GM12801 (cell line): ENCODE data around the gene RPP21.

ENCODE experiments used
- CTCF ChIP-seq: IDR thresholded peaks from one replicate; pipeline ENCODE4 v1.5.1; 2011; ENCODE audit warnings: control low read depth; ENCODE audit not compliant: insufficient read length; ENCODE audit errors: extremely low read depth

Gene RPP21

DNA sequence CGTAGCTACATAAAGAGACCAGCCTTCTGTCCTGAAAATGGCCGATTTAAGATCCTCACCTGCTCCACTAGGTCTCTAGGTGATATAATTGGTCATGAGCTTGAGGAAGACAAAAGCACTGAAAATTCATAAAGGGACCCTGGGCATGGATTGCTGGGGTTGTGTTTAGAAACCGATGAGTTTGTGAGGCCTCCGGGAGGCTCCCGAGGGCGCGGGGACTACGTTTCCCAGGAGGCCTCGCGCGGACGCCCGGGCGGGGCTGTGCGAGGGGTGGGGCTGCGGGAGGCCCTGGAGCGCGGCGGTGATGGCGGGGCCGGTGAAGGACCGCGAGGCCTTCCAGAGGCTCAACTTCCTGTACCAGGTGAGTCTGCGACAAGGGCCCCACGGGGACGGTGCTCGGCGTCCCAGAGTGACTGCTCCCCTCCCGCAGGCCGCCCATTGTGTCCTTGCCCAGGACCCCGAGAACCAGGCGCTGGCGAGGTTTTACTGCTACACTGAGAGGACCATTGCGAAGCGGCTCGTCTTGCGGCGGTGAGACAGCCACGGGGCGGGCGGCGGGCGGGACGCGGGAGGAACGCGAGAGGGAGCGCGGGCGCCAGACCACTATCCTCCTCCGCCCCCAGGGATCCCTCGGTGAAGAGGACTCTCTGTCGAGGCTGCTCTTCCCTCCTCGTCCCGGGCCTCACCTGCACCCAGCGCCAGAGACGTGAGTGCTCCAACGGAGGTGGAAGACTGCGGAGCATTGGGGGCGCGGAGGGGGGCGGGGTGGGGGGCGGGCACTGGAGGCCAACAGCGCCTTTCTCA lies at the start of gene RPP21:
RPP21 (plus strand) TSS at position 289 of the 804 bp plus-strand sequence; CDS start at position 305, 16 bp downstream.
- TF ChIP-seq CTCF, result no peak

GRCh38 chr6:30295837-30296236 lies 49.1 kb upstream of the RPP21 start:
- TF ChIP-seq CTCF, result no peak

GRCh38 chr6:30304002-30304401 lies 41.0 kb upstream of the RPP21 start:
- no peak for TF ChIP-seq CTCF

GRCh38 chr6:30311101-30311500 lies 33.9 kb upstream of the RPP21 start:
- TF ChIP-seq CTCF, result no peak

DNA sequence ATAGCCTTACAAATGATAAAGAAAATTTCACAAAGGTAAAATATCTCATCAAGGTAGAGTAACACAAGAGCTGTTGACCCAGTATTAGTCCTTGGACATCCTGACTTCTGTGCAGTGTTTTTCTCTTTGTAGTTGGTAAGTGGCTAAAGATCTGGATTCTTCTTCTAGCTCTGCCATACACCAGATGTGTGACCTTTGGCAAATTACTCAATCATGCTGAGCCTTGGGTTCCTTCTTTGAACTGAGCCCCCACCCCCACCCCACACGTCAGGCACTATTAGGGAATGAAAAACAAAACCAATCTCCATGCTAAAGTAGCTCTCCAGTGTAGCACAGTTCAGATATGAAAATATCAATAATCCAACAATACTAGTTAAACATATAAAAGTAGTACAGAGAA lies 33.3 kb upstream of the RPP21 start:
- no peak for TF ChIP-seq CTCF

GRCh38 chr6:30312266-30312665 lies 32.7 kb upstream of the RPP21 start:
- TF ChIP-seq CTCF, result no peak

DNA sequence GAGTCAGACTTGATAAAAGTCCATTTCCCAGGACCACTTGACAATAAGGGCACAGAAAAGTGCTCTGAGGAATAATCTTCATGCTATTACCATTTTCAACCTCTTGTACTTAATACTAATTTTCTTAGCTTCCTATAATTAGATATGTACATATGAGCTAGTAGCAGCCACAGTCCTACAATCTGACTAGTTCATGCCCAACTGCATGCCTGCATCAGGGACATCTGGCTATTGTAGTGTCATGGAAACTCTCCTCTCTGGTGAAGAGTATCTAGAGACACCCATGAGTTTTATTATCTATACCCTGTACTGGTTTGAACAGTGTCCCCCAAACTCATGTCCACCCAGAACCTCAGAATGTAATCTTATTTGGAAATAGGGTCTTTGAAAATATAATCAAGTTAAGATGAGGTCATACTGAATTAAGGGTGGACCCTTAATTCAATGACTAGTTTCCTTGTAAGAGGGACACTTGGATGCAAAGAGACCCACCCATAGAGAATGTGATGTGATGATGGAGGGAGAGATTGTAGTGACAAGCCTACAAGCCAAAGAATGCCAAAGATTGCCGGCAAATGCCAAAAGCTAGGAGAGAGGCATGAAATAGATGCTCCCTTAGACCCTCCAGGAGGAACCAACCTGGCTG lies 32.2 kb upstream of the RPP21 start:
- TF ChIP-seq CTCF, result no peak
